MCF 10A (cell line): ENCODE results near the gene DGKI. TPM values are rescaled to one million over a fixed set of nuclear protein-coding genes. Genes with fewer than 3 reads are reported as not detected.

ENCODE experiments used
- BruUV-seq: library from RNA; stranded (reverse); fragments of 400-500 nt; replicated peaks from 2 replicates; lab custom pipeline; 2021; lab: Mats Ljungman, UMichigan
- CTCF ChIA-PET: fragments of 300-600 bp; sonication (Branson Sonifier 250); formaldehyde crosslinking; extraction: SDS; loops from one replicate; lab custom pipeline; 2021; ENCODE audit warnings: antibody characterized with exemption, inconsistent platforms; lab: Yijun Ruan, JAX
- POLR2A ChIA-PET: fragments of 300-600, 350-650 bp; sonication (Branson Sonifier 250); formaldehyde crosslinking; extraction: SDS; loops from one replicate; lab custom pipeline; 2020; ENCODE audit warnings: antibody characterized with exemption, inconsistent platforms; lab: Yijun Ruan, JAX
- DNase-seq: peaks from one replicate; pipeline ENCODE4 v3.0.0-alpha.2; 2018; ENCODE audit not compliant: unreplicated experiment
- H3K27ac Mint-ChIP-seq: one replicate; pipeline ENCODE4 v1.8.0; 2022; ENCODE audit warnings: mild to moderate bottlenecking, low read depth, mixed read lengths; ENCODE audit not compliant: unreplicated experiment
- H3K27me3 Mint-ChIP-seq: one replicate; pipeline ENCODE4 v1.8.0; 2022; ENCODE audit warnings: mixed read lengths; ENCODE audit not compliant: insufficient read depth, unreplicated experiment
- H3K36me3 Mint-ChIP-seq: one replicate; pipeline ENCODE4 v1.8.0; 2022; ENCODE audit warnings: mild to moderate bottlenecking, moderate library complexity, mixed read lengths; ENCODE audit not compliant: insufficient read depth, unreplicated experiment
- H3K4me1 Mint-ChIP-seq: one replicate; pipeline ENCODE4 v1.8.0; 2022; ENCODE audit warnings: mixed read lengths; ENCODE audit not compliant: insufficient read depth, unreplicated experiment
- H3K4me3 Mint-ChIP-seq: one replicate; pipeline ENCODE4 v1.8.0; 2022; ENCODE audit warnings: mild to moderate bottlenecking, moderate library complexity, mixed read lengths; ENCODE audit not compliant: unreplicated experiment
- H3K9me3 Mint-ChIP-seq: one replicate; pipeline ENCODE4 v1.8.0; 2022; ENCODE audit warnings: mixed read lengths; ENCODE audit not compliant: unreplicated experiment
- intact Hi-C: fragments of 100-400 bp; cut with micrococcal nuclease; formaldehyde crosslinking; loops from 2 replicates; pipeline ENCODE4 v1.14.1; 2022
- total RNA-seq: library from RNA; stranded (reverse); gene quantifications from 2 replicates; pipeline ENCODE4 v1.2.3, GENCODE V29; 2022
- TF ChIP-seq, protein P1 (sequence below): fragments of 200-600 bp; IDR thresholded peaks from one replicate; pipeline ENCODE4 v1.8.0; 2022; ENCODE audit warnings: antibody characterized with exemption, mild to moderate bottlenecking; ENCODE audit not compliant: unreplicated experiment

DGKI gene
- total RNA-seq, 1 experiment from 2014 or later = 1.4 TPM

DNA sequence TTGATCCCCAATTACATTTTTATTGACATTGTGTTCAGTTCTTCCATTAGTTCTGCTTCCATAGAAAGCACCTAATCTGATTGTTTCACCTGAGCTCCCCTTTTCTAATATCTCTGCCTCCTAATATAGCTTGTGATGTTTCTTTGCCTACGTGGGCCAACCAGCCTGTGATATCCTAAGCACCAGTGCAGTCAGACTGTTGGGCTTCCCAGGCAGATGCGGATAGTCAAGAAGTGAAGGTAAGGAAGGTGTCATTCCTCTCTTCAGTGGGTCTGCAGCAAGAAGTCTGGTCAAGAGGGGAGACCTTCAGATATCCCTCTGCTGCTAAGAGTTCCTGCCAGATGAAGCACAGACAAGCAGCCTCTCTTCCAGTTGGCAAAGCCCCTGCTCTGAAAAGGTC is 16.2 kb upstream of the DGKI start:
- Mint-ChIP-seq H3K27me3 (no peaks in the 10 kb centered on the region), H3K9me3 (peaks cover 8% of the 10 kb centered on the region), H3K4me1 (no peaks in the 10 kb centered on the region), H3K27ac (no peak overlapping the region), H3K36me3 (peaks cover 49% of the 10 kb centered on the region), H3K4me3 (no peak overlapping the region)
- ChIA-PET CTCF (no interaction called here), POLR2A (no interaction called here)
- TF ChIP-seq, protein P1, sequence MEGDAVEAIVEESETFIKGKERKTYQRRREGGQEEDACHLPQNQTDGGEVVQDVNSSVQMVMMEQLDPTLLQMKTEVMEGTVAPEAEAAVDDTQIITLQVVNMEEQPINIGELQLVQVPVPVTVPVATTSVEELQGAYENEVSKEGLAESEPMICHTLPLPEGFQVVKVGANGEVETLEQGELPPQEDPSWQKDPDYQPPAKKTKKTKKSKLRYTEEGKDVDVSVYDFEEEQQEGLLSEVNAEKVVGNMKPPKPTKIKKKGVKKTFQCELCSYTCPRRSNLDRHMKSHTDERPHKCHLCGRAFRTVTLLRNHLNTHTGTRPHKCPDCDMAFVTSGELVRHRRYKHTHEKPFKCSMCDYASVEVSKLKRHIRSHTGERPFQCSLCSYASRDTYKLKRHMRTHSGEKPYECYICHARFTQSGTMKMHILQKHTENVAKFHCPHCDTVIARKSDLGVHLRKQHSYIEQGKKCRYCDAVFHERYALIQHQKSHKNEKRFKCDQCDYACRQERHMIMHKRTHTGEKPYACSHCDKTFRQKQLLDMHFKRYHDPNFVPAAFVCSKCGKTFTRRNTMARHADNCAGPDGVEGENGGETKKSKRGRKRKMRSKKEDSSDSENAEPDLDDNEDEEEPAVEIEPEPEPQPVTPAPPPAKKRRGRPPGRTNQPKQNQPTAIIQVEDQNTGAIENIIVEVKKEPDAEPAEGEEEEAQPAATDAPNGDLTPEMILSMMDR = no peak
- DNase-seq = no peak
- intact Hi-C loops = no loop called here
- no TSS peak for BruUV-seq

GRCh38 chr7:137862358-137862757 is 15.6 kb upstream of the DGKI start:
- no peak for DNase-seq
- intact Hi-C loops = no loop called here
- no peaks in the 10 kb centered on the region for H3K4me1 Mint-ChIP-seq
- ChIA-PET CTCF (interaction anchor here (0.7 kb wide), 1 partner anchor 26 kb away, joined by 3 read pairs; no protein-coding TSS in a partner anchor), POLR2A (interaction anchor here (1.1 kb wide), 1 partner anchor 12 kb away, joined by 3 read pairs; no protein-coding TSS in a partner anchor)
- no peaks in the 10 kb centered on the region for H3K27me3 Mint-ChIP-seq
- TF ChIP-seq, protein P1 = no peak
- no peak overlapping the region for H3K27ac Mint-ChIP-seq
- peaks cover 44% of the 10 kb centered on the region for H3K36me3 Mint-ChIP-seq
- BruUV-seq = no TSS peak
- H3K9me3 Mint-ChIP-seq = peaks cover 8% of the 10 kb centered on the region
- H3K4me3 Mint-ChIP-seq = no peak overlapping the region

DNA sequence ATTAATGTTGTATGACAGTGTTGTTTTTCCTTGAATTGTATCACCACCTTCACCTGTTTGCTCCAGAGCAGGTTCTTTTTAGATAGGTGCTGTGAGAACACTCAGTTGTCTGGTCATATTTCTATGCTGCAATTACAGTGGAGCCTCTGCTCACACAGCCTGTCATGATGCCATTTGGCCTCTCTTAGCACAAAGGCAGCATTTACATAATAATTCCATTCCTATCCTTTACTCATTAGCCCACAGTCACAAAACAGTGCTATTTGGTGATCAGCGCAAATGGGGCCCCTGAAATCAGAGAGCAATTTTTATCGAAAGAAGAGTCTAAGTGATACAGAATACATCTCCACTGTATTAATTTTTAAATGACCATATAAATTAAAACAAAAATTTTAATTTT is 13.8 kb upstream of the DGKI start:
- Mint-ChIP-seq H3K27me3 (no peaks in the 10 kb centered on the region), H3K4me3 (no peak overlapping the region), H3K4me1 (no peaks in the 10 kb centered on the region), H3K9me3 (peaks cover 5% of the 10 kb centered on the region), H3K27ac (no peak overlapping the region), H3K36me3 (peaks cover 40% of the 10 kb centered on the region)
- CTCF ChIA-PET = no interaction called here
- TF ChIP-seq, protein P1 = no peak
- no peak for DNase-seq
- intact Hi-C loops = no loop called here
- no TSS peak for BruUV-seq
- POLR2A ChIA-PET = no interaction called here

DNA sequence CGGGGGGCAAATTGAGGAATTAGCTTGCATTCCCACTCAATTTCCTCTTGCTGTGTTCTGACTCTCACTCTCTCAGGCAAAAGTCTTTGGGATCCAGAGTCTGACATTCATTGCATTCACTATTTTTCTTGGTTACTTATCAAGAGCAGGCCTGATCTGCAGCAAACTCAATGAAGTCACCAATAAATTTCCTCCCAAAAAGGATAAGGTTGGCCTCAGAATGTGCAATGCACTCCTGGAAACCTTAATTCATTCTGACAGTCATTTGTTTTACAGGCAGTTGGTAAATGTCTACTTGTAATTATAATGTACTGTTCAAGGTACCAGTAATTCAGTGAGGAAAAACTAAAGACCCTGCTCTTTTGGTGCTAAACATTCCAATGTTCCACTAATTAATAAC is 6.3 kb upstream of the DGKI start:
- no peak for DNase-seq
- intact Hi-C loops = no loop called here
- Mint-ChIP-seq H3K4me1 (no peaks in the 10 kb centered on the region), H3K27me3 (no peaks in the 10 kb centered on the region), H3K36me3 (peaks cover 10% of the 10 kb centered on the region), H3K4me3 (no peak overlapping the region), H3K9me3 (no peaks in the 10 kb centered on the region), H3K27ac (no peak overlapping the region)
- POLR2A ChIA-PET = no interaction called here
- CTCF ChIA-PET = interaction anchor here (0.6 to 1.2 kb wide), 2 partner anchors 197 to 1176 kb away, joined by 3 to 4 read pairs; no protein-coding TSS in a partner anchor
- BruUV-seq = no TSS peak
- TF ChIP-seq, protein P1 = no peak
